ENCODE data around the gene FGF23. TPM values are rescaled to one million over a fixed set of nuclear protein-coding genes. Genes with fewer than 3 reads are reported as not detected.

FGF23 gene
- total and polyA plus RNA-seq, 2 donors (not counting 1 experiment from before 2014, with no cell fraction given), result not detected

DNA sequence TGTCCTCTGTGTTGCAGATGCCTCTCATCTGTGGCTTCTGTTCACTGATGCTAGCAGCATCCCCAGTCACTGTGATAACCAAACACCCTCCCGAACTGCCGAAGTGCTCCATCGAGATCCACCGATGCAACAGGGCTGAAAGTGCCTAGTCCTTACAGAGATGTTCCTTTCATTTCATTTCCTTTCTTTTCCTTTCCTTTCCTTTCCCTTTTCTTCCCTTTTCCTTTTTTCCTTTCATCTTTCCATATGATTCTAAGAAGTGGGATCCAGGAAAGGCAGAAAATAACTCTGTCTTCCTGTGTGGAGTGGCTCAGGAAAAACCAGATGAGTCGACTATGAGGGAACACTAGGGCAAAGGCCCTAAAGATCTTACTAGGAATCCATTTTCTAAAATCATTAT lies 39.4 kb upstream of the FGF23 start:
- H3K27me3 Mint-ChIP-seq, result peaks cover 25% of the 10 kb centered on the region
- no peaks in the 10 kb centered on the region for H3K4me1 Mint-ChIP-seq
- no peaks in the 10 kb centered on the region for H4K20me1 ChIP-seq (ENCODE audit: control insufficient read depth, insufficient read depth, low read length, poor library complexity, severe bottlenecking)
- H2AFZ ChIP-seq (ENCODE audit: insufficient read depth, low read depth, low read length, poor library complexity, severe bottlenecking), result no peak overlapping the region
- no peak overlapping the region for H3K9ac ChIP-seq (ENCODE audit: low read length)
- no peak overlapping the region for H3K27ac ChIP-seq (ENCODE audit: low read length in 2 of 2)
- H3K27me3 ChIP-seq (replicated peaks in 1 of 4; ENCODE audit: control extremely low read depth in 1 of 4, control insufficient read depth in 3 of 4, insufficient read depth in 4 of 4, low read length in 3 of 4), result peaks cover 0 to 9% (median 6%) of the 10 kb centered on the region in 4 experiments
- 93% methylated on average over 3 of the region's 5 CpGs for WGBS (ENCODE audit: insufficient coverage)
- H3K9me3 Mint-ChIP-seq (ENCODE audit: insufficient read depth), result no peaks in the 10 kb centered on the region
- H3K4me3 Mint-ChIP-seq, result no peak overlapping the region
- H3K27ac Mint-ChIP-seq, result no peak overlapping the region
- ATAC-seq (ENCODE audit: low read depth), result no peak
- no peak overlapping the region for H3K4me2 ChIP-seq (replicated peaks; ENCODE audit: low read depth, low read length, poor library complexity, severe bottlenecking)
- H3K79me2 ChIP-seq (ENCODE audit: control insufficient read depth, insufficient read depth, low read length), result no peaks in the 10 kb centered on the region
- CTCF ChIA-PET, result no interaction called here
- no peak for DNase-seq
- POLR2A ChIA-PET, result no interaction called here
- H3K4me1 ChIP-seq (ENCODE audit: control insufficient read depth in 2 of 2, insufficient read depth in 2 of 2, low read length in 2 of 2), result no peaks in the 10 kb centered on the region
- H3K36me3 ChIP-seq (replicated peaks in 1 of 2; ENCODE audit: control extremely low read depth in 1 of 2, control insufficient read depth in 1 of 2, extremely low read depth in 1 of 2, insufficient read depth in 2 of 2, low read length in 1 of 2), result no peaks in the 10 kb centered on the region
- no peaks in the 10 kb centered on the region for H3K9me3 ChIP-seq (ENCODE audit: control extremely low read depth in 1 of 3, control insufficient read depth in 2 of 3, insufficient read depth in 1 of 3, low read length in 2 of 3)
- intact Hi-C loops (cut with micrococcal nuclease), result no loop called here
- no peak overlapping the region for H3K4me3 ChIP-seq (ENCODE audit: control extremely low read depth in 1 of 5, extremely low read depth in 1 of 5, insufficient read depth in 1 of 5, low read depth in 2 of 5, low read length in 4 of 5)
- TF ChIP-seq, protein P1, sequence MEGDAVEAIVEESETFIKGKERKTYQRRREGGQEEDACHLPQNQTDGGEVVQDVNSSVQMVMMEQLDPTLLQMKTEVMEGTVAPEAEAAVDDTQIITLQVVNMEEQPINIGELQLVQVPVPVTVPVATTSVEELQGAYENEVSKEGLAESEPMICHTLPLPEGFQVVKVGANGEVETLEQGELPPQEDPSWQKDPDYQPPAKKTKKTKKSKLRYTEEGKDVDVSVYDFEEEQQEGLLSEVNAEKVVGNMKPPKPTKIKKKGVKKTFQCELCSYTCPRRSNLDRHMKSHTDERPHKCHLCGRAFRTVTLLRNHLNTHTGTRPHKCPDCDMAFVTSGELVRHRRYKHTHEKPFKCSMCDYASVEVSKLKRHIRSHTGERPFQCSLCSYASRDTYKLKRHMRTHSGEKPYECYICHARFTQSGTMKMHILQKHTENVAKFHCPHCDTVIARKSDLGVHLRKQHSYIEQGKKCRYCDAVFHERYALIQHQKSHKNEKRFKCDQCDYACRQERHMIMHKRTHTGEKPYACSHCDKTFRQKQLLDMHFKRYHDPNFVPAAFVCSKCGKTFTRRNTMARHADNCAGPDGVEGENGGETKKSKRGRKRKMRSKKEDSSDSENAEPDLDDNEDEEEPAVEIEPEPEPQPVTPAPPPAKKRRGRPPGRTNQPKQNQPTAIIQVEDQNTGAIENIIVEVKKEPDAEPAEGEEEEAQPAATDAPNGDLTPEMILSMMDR (IDR thresholded peaks at IDR 0.05), result no peak
- TF ChIP-seq EZH2 (IDR thresholded peaks at IDR 0.05; ENCODE audit: borderline replicate concordance, insufficient read depth, low read depth, low read length, poor library complexity, severe bottlenecking), result no peak

DNA sequence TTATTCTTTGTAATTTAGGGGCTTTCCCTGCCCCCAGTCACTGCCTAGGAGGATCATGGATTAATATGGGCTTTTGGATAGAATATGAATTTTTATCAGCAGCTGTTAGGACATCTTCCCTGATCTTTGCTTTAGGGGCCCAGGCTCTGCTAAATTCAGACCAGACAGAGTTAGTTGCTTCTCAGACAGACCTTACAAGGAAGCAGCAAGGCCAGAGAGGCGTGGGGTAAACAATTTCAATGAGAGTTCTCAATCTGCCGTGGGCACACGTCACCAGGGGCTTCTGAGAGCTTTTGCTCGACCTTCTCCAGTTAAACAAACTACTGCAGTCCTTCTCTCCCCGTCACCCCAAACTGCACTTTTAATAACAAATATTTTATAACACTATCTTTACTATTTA lies 38.4 kb upstream of the FGF23 start:
- Mint-ChIP-seq H3K27ac (no peak overlapping the region), H3K9me3 (ENCODE audit: insufficient read depth) (no peaks in the 10 kb centered on the region), H3K4me3 (no peak overlapping the region), H3K27me3 (peaks cover 30% of the 10 kb centered on the region), H3K4me1 (no peaks in the 10 kb centered on the region)
- Histone ChIP-seq H2AFZ (ENCODE audit: insufficient read depth, low read depth, low read length, poor library complexity, severe bottlenecking) (no peak overlapping the region), H3K4me2 (replicated peaks; ENCODE audit: low read depth, low read length, poor library complexity, severe bottlenecking) (no peak overlapping the region), H3K27me3 (replicated peaks in 1 of 4; ENCODE audit: control extremely low read depth in 1 of 4, control insufficient read depth in 3 of 4, insufficient read depth in 4 of 4, low read length in 3 of 4) (peaks cover 0 to 9% (median 6%) of the 10 kb centered on the region in 4 experiments), H3K27ac (ENCODE audit: low read length in 2 of 2) (no peak overlapping the region), H3K4me3 (ENCODE audit: control extremely low read depth in 1 of 5, extremely low read depth in 1 of 5, insufficient read depth in 1 of 5, low read depth in 2 of 5, low read length in 4 of 5) (no peak overlapping the region), H3K4me1 (ENCODE audit: control insufficient read depth in 2 of 2, insufficient read depth in 2 of 2, low read length in 2 of 2) (no peaks in the 10 kb centered on the region), H4K20me1 (ENCODE audit: control insufficient read depth, insufficient read depth, low read length, poor library complexity, severe bottlenecking) (no peaks in the 10 kb centered on the region), H3K9ac (ENCODE audit: low read length) (no peak overlapping the region), H3K36me3 (replicated peaks in 1 of 2; ENCODE audit: control extremely low read depth in 1 of 2, control insufficient read depth in 1 of 2, extremely low read depth in 1 of 2, insufficient read depth in 2 of 2, low read length in 1 of 2) (no peaks in the 10 kb centered on the region), H3K9me3 (ENCODE audit: control extremely low read depth in 1 of 3, control insufficient read depth in 2 of 3, insufficient read depth in 1 of 3, low read length in 2 of 3) (no peaks in the 10 kb centered on the region), H3K79me2 (ENCODE audit: control insufficient read depth, insufficient read depth, low read length) (no peaks in the 10 kb centered on the region)
- ChIA-PET POLR2A (no interaction called here), CTCF (interaction anchor here (1.3 kb wide), 1 partner anchor 533 kb away, joined by 3 read pairs; no protein-coding TSS in a partner anchor)
- DNase-seq (no peak), ATAC-seq (ENCODE audit: low read depth) (no peak)
- no peak for TF ChIP-seq EZH2 (IDR thresholded peaks at IDR 0.05; ENCODE audit: borderline replicate concordance, insufficient read depth, low read depth, low read length, poor library complexity, severe bottlenecking)
- TF ChIP-seq, protein P1 (IDR thresholded peaks at IDR 0.05), result no peak
- intact Hi-C loops (cut with micrococcal nuclease), result no loop called here
- WGBS (ENCODE audit: insufficient coverage), result 67% methylated on average over 1 of the region's 5 CpGs

All from B cell (primary cell).